Chondrocyte (in vitro differentiated cells): Measurements from ENCODE around the gene TMEM88. TPM values are rescaled to one million over a fixed set of nuclear protein-coding genes. Genes with fewer than 3 reads are reported as not detected.

ENCODE experiments used
- DNase-seq: peaks from one replicate; pipeline ENCODE4 v3.0.0; 2021; ENCODE audit warnings: mixed read lengths, low spot score
- H3K27ac Mint-ChIP-seq: one replicate; pipeline ENCODE4 v1.8.0; 2021; ENCODE audit warnings: mild to moderate bottlenecking, moderate library complexity, mixed read lengths; ENCODE audit not compliant: unreplicated experiment
- H3K27me3 Mint-ChIP-seq: 2 replicates; pipeline ENCODE4 v1.8.0; 2021; ENCODE audit warnings: low read depth, mixed read lengths
- H3K36me3 Mint-ChIP-seq: 2 replicates; pipeline ENCODE4 v1.8.0; 2021; ENCODE audit warnings: low read depth, mixed read lengths
- H3K4me1 Mint-ChIP-seq: 2 replicates; pipeline ENCODE4 v1.8.0; 2021; ENCODE audit warnings: low read depth, mild to moderate bottlenecking, mixed read lengths
- H3K4me3 Mint-ChIP-seq: one replicate; pipeline ENCODE4 v1.8.0; 2021; ENCODE audit warnings: mild to moderate bottlenecking, moderate library complexity, mixed read lengths; ENCODE audit not compliant: unreplicated experiment
- H3K9me3 Mint-ChIP-seq: 2 replicates; pipeline ENCODE4 v1.8.0; 2021; ENCODE audit warnings: low read depth, mixed read lengths
- CTCF ChIP-seq: fragments of 200-600 bp; sonication (generic); IDR thresholded peaks from 2 replicates; pipeline ENCODE4 v1.5.0; 2021; ENCODE audit warnings: antibody characterized with exemption, mild to moderate bottlenecking, moderate library complexity
- total RNA-seq: library from RNA; stranded (reverse); gene quantifications from 3 replicates; pipeline ENCODE4 v1.2.1, GENCODE V29; 2021

The TMEM88 gene
- total RNA-seq, 1 donor from 2014 or later = 1.9 TPM

- H3K36me3 Mint-ChIP-seq = peaks cover 11% of the 10 kb centered on the region
- DNase-seq = no peak
- H3K27me3 Mint-ChIP-seq = no peaks in the 10 kb centered on the region
- no peak for TF ChIP-seq CTCF
- H3K4me3 Mint-ChIP-seq = no peak overlapping the region
- H3K4me1 Mint-ChIP-seq = no peaks in the 10 kb centered on the region
- no peaks in the 10 kb centered on the region for H3K9me3 Mint-ChIP-seq
- H3K27ac Mint-ChIP-seq = no peak overlapping the region
Measured at GRCh38 chr17:7875804-7876370, 21.0 kb downstream of the TMEM88 start.

DNA sequence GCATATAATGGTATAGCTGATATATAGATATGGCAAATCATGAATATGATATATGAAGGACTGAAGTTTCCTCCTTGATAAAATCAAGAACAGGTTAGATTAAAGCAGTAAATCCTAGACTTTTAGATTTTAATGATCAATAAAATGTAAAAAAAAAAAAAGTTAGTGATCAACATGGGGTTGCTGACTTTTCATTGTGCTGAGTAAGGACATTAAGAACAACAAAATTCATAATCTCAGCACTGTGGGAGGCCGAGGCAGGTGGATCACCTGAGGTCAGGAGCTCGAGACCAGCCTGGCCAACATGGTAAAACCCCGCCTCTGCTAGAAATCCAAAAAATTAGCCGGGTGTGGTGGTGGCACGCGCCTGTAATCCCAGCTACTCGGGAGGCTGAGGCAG lies 23.4 kb downstream of the TMEM88 start:
- H3K9me3 Mint-ChIP-seq = no peaks in the 10 kb centered on the region
- no peak overlapping the region for H3K27ac Mint-ChIP-seq
- peaks cover 11% of the 10 kb centered on the region for H3K36me3 Mint-ChIP-seq
- H3K4me3 Mint-ChIP-seq = no peak overlapping the region
- H3K4me1 Mint-ChIP-seq = no peaks in the 10 kb centered on the region
- TF ChIP-seq CTCF = no peak
- H3K27me3 Mint-ChIP-seq = no peaks in the 10 kb centered on the region
- no peak for DNase-seq

DNA sequence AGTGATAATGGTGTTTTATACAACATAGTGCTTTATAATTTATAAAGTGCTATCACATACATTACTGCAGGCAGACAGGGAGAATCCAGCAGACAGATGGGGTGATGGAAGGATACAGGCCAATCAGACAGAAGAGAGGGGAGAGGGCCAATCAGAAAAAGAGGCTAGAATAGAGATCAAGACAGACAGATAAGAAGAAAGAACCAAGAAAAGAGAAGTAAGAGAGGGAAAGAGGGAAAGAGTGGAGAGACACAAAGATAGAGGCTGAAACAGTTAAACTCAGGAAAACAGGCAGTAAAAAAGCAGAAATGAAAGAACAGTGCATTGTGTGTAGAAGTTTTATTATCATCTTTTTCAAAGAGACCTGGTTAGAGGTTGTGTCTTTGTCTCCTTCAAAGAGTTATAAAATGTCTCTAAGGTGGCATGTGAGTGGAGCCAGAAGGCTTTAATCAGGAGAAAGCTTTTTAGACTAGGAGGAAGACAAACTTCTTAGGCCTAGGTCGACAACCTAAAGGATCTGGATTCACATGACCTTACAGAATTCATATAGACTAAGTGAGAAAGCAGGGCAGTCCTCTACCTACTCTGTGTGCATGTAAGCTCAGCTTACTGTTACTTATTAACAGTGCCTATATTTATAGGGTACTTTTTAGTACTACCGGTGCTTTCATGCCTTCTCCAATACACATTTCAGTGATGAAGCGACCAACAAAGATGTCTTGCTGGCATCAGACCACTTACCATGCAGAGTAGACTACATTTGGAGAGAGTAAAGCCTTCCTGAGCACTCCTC lies 25.4 kb downstream of the TMEM88 start:
- H3K4me1 Mint-ChIP-seq = peaks cover 3% of the 10 kb centered on the region
- no peak overlapping the region for H3K4me3 Mint-ChIP-seq
- no peak for TF ChIP-seq CTCF
- no peaks in the 10 kb centered on the region for H3K27me3 Mint-ChIP-seq
- H3K36me3 Mint-ChIP-seq = peaks cover 9% of the 10 kb centered on the region
- DNase-seq = no peak
- H3K9me3 Mint-ChIP-seq = no peaks in the 10 kb centered on the region
- no peak overlapping the region for H3K27ac Mint-ChIP-seq

DNA sequence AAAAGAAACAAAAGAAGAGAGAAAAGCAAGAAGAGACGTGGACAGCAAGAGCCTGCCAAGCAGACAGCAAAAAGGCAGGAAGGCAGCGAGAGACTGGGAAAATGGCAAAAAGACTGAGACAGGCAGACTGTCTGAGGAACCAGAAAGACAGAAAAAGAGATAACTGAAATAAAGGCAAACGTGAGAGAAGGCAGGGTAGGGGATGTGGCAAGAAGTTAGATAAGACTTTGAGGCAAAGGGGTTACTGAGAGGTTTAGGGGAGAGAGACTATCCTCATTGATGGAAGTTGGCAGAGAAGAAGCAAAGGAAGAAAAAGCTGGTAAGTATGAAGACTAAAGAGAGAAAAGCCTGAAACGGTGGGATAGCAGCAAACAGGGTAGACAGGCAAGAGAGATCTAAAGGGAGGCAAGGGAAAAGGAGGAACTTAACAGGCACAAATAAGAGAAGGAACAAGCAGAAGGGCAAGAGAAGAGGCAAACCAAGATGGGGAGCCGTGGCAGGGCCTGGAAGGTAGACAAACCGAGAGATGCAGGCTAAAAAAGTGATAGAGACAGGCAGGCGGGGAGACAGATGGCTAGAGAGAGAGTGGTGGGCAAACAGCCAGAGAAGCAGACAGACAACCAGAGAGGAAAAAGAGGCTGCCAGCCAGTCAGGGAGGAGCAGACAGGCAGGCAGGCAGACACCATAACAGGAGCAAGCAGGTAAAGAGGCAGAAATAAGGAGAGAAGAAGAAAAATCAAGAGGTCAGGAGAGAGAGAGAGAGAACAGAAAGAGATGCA lies 26.6 kb downstream of the TMEM88 start:
- H3K36me3 Mint-ChIP-seq = peaks cover 6% of the 10 kb centered on the region
- H3K27me3 Mint-ChIP-seq = no peaks in the 10 kb centered on the region
- H3K4me3 Mint-ChIP-seq = no peak overlapping the region
- TF ChIP-seq CTCF = no peak
- H3K9me3 Mint-ChIP-seq = no peaks in the 10 kb centered on the region
- DNase-seq = no peak
- H3K4me1 Mint-ChIP-seq = peaks cover 3% of the 10 kb centered on the region
- no peak overlapping the region for H3K27ac Mint-ChIP-seq

DNA sequence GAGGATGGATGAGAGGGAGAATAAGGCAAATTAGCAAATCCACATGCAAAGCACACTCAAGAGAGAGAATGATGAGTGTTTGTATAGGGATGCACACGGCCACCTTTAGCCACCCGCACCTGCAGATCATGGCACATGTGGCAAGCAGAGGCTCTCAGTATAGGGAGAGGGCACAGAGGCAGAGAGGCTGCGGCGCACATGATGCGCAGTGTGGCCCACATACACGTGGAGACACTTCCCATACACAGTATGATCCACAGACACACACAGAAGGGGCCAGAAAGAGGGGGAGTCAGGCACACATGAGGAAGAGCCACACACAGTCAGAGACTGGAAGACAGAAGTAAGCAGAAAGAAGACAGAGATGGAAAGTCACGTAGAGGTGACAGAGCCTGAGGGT lies 27.2 kb downstream of the TMEM88 start:
- H3K27ac Mint-ChIP-seq = no peak overlapping the region
- H3K9me3 Mint-ChIP-seq = no peaks in the 10 kb centered on the region
- no peak for DNase-seq
- peaks cover 4% of the 10 kb centered on the region for H3K36me3 Mint-ChIP-seq
- TF ChIP-seq CTCF = no peak
- peaks cover 3% of the 10 kb centered on the region for H3K4me1 Mint-ChIP-seq
- H3K27me3 Mint-ChIP-seq = no peaks in the 10 kb centered on the region
- H3K4me3 Mint-ChIP-seq = no peak overlapping the region
